Sigmoid colon (tissue), 4 donors: ENCODE measurements around the gene DGKI.

Source experiments
- POLR2A ChIP-seq, 2 donors: fragments of 450-650 bp; IDR thresholded peaks; one replicate each; pipeline ENCODE4 v1.6.1; 2016; ENCODE audit warnings: antibody characterized with exemption in 2 of 2, mild to moderate bottlenecking in 2 of 2, moderate library complexity in 2 of 2
- POLR2AphosphoS5 ChIP-seq, 4 donors: sonication (generic); formaldehyde crosslinking; IDR thresholded peaks; one replicate each; pipeline ENCODE4 v1.6.1; 2017; ENCODE audit warnings: antibody characterized with exemption in 4 of 4
- TF ChIP-seq, protein P1 (sequence below), 4 experiments: fragments of 450-650 bp in 3 of 4; fragments of 200-600 bp in 1 of 4; IDR thresholded peaks; one replicate each; pipeline ENCODE4 v1.5.1; 2016 to 2019; ENCODE audit warnings: antibody characterized with exemption in 4 of 4, mild to moderate bottlenecking in 3 of 4, moderate library complexity in 2 of 4

DNA sequence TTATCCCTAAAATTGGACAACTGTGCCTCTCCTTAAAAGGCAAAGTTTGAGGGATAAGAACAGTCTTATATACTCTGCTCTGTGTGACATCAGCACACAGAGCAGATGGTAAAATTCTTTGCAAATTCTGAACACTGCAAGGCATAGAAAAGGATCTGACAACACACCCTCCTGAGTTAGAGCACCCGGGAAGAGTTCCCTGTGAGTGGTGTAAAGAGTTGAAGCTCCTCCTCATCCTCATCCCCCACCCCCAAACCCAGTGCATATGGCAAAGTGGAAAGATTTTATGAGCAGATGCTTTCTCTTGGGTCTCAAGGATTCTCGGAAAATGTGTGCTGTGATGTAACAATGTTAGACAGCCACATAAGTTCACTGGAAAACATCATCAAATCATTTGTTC lies 40.0 kb upstream of the DGKI start:
- TF ChIP-seq, protein P1, sequence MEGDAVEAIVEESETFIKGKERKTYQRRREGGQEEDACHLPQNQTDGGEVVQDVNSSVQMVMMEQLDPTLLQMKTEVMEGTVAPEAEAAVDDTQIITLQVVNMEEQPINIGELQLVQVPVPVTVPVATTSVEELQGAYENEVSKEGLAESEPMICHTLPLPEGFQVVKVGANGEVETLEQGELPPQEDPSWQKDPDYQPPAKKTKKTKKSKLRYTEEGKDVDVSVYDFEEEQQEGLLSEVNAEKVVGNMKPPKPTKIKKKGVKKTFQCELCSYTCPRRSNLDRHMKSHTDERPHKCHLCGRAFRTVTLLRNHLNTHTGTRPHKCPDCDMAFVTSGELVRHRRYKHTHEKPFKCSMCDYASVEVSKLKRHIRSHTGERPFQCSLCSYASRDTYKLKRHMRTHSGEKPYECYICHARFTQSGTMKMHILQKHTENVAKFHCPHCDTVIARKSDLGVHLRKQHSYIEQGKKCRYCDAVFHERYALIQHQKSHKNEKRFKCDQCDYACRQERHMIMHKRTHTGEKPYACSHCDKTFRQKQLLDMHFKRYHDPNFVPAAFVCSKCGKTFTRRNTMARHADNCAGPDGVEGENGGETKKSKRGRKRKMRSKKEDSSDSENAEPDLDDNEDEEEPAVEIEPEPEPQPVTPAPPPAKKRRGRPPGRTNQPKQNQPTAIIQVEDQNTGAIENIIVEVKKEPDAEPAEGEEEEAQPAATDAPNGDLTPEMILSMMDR (IDR thresholded peaks at IDR 0.05): no peak
- TF ChIP-seq POLR2A (IDR thresholded peaks at IDR 0.05) (no peak), POLR2AphosphoS5 (IDR thresholded peaks at IDR 0.05) (no peak)
